Heart left ventricle (tissue), 13 donors: ENCODE results near the gene ACSS3.

Experiments
- POLR2A ChIP-seq, 2 donors: fragments of 450-650 bp; IDR thresholded peaks; one replicate each; pipeline ENCODE4 v1.6.1; 2017; ENCODE audit warnings: antibody characterized with exemption in 2 of 2, mild to moderate bottlenecking in 2 of 2, moderate library complexity in 2 of 2
- TF ChIP-seq, protein P1 (sequence below), 12 donors: fragments of 200-600 bp; sonication (generic) in 4 of 12; IDR thresholded peaks; one replicate each; pipeline versions ENCODE4 v1.5.0 to v1.8.0; 2018 to 2022; ENCODE audit warnings: antibody characterized with exemption in 12 of 12, mild to moderate bottlenecking in 5 of 12
- donor health status: ischemic (EF 13 %, LVEDD 7.1; RV severe dilation, severe dysfunction).
- donor health status: DM: no; HTN: yes; CAD: no.
- donor health status: DM: no; HTN: no; CAD: no.
- donor health status: ischemic (EF 25% LVEDD 6.9; RV normal size, moderate dysfunction).
- donor health status: ischemic (EF 25% LVEDD 5.7; RV mildly dilated, moderate dysfunction).
- donor health status: ischemic (EF 35%, LVEDD 5.7; RV mildly dilated, moderate dysfunction).
- donor health status: nonischemic (EF 11% LVEDD 7.7; RV severe dilation, severe dysfunction).
- donor health status: DM: yes; HTN: yes; CAD: no.
- donor health status: PGD.
- donor health status: ischemic (EF 29% LVEDD 5.4; RV normal size, mild dysfunction).
- donor health status: nonischemic (EF 23%, LVEDD 6.1; RV moderate dilation, normal function).

- TF ChIP-seq, protein P1, sequence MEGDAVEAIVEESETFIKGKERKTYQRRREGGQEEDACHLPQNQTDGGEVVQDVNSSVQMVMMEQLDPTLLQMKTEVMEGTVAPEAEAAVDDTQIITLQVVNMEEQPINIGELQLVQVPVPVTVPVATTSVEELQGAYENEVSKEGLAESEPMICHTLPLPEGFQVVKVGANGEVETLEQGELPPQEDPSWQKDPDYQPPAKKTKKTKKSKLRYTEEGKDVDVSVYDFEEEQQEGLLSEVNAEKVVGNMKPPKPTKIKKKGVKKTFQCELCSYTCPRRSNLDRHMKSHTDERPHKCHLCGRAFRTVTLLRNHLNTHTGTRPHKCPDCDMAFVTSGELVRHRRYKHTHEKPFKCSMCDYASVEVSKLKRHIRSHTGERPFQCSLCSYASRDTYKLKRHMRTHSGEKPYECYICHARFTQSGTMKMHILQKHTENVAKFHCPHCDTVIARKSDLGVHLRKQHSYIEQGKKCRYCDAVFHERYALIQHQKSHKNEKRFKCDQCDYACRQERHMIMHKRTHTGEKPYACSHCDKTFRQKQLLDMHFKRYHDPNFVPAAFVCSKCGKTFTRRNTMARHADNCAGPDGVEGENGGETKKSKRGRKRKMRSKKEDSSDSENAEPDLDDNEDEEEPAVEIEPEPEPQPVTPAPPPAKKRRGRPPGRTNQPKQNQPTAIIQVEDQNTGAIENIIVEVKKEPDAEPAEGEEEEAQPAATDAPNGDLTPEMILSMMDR (IDR thresholded peaks at IDR 0.05) = peak; percentile 46 to 75 (median 66)
- no peak for TF ChIP-seq POLR2A (IDR thresholded peaks at IDR 0.05)
These were observed 51.2 kb downstream of the ACSS3 start for GRCh38 chr12:81128930-81129554.
